Activated CD4-positive, alpha-beta T cell treated with anti-CD3 and anti-CD28 coated beads for 1 hour (primary cell): Measurements from ENCODE around the gene TRIM51.
"Not testable (repeated sequence)": the region's sequence is repeated elsewhere in the genome, so short reads cannot be mapped to it uniquely, and the experiment has no call there.

Source experiments
- DNase-seq: peaks from one replicate; pipeline ENCODE4 v3.0.0-alpha.2; 2020

Gene TRIM51

GRCh38 chr11:55882997-55883396 lies at the start of gene TRIM51:
Gene TRIM51 (plus strand): TSS chr11:55883297. CDS start chr11:55885429, 2,132 bp downstream.
- DNase-seq, result not testable (repeated sequence)

GRCh38 chr11:55838452-55838851 lies 44.6 kb upstream of the TRIM51 start, which contains the start of gene OR5D16:
Gene OR5D16 (plus strand): TSS chr11:55838752. CDS start chr11:55838752, 0 bp downstream.
- DNase-seq, result no peak

- no peak for DNase-seq
Observed at GRCh38 chr11:55847453-55847852, 35.6 kb upstream of the TRIM51 start.

- no peak for DNase-seq
Observed at GRCh38 chr11:55849037-55849436, 34.1 kb upstream of the TRIM51 start.

GRCh38 chr11:55852141-55852540 lies 31.0 kb upstream of the TRIM51 start:
- DNase-seq, result no peak

- DNase-seq, result no peak
Observed at GRCh38 chr11:55854704-55855103, 28.4 kb upstream of the TRIM51 start.

GRCh38 chr11:55867354-55867753 lies 15.7 kb upstream of the TRIM51 start:
- DNase-seq, result not testable (repeated sequence)

- not testable (repeated sequence) for DNase-seq
Observed at GRCh38 chr11:55872731-55873130, 10.4 kb upstream of the TRIM51 start.

- not testable (repeated sequence) for DNase-seq
Observed at GRCh38 chr11:55873146-55873545, 10.0 kb upstream of the TRIM51 start.

GRCh38 chr11:55884995-55885394 lies 1.9 kb downstream of the TRIM51 start:
- not testable (repeated sequence) for DNase-seq

- DNase-seq, result not testable (repeated sequence)
Observed at GRCh38 chr11:55885481-55885880, 2.4 kb downstream of the TRIM51 start.

GRCh38 chr11:55895216-55895615 lies 12.1 kb downstream of the TRIM51 start:
- DNase-seq, result no peak

GRCh38 chr11:55902308-55902707 lies 19.2 kb downstream of the TRIM51 start:
- no peak for DNase-seq

- no peak for DNase-seq
Observed at GRCh38 chr11:55914482-55914881, 31.4 kb downstream of the TRIM51 start, which contains the start of gene OR5W2. Gene OR5W2 (minus strand): TSS chr11:55914582. CDS start chr11:55914582, 0 bp downstream.

GRCh38 chr11:55920537-55920936 lies 37.4 kb downstream of the TRIM51 start:
- no peak for DNase-seq

- DNase-seq, result no peak
Observed at GRCh38 chr11:55936300-55936699, 53.2 kb downstream of the TRIM51 start, which contains the start of gene OR5I1. Gene OR5I1 (minus strand): TSS chr11:55936400. CDS start chr11:55936400, 0 bp downstream.
